Endodermal cell (in vitro differentiated cells): ENCODE results near the gene SPATA31C1. TPM values are rescaled to one million over a fixed set of nuclear protein-coding genes. Genes with fewer than 3 reads are reported as not detected.
"Not testable (repeated sequence)": the region's sequence is repeated elsewhere in the genome, so short reads cannot be mapped to it uniquely, and the experiment has no call there.

ENCODE experiments used
- DNase-seq: peaks from one replicate; pipeline ENCODE4 v3.0.0-alpha.2; 2017
- H3K27ac ChIP-seq: 2 replicates; pipeline ENCODE4 v1.5.1; 2013; ENCODE audit warnings: mild to moderate bottlenecking, low read depth, low read length, moderate library complexity
- H3K27me3 ChIP-seq: 2 replicates; pipeline ENCODE4 v1.6.1; 2013; ENCODE audit warnings: mild to moderate bottlenecking, low read length, moderate library complexity; ENCODE audit not compliant: insufficient read depth, control insufficient read depth, poor library complexity, severe bottlenecking
- H3K36me3 ChIP-seq: 2 replicates; pipeline ENCODE4 v1.7.0; 2013; ENCODE audit warnings: mild to moderate bottlenecking, low read length, moderate library complexity; ENCODE audit not compliant: control insufficient read depth, insufficient read depth
- H3K4me1 ChIP-seq: one replicate; pipeline ENCODE4 v1.7.0; 2013; ENCODE audit warnings: low read length; ENCODE audit not compliant: control insufficient read depth, insufficient read depth
- H3K4me3 ChIP-seq: 2 replicates; pipeline ENCODE4 v1.5.1; 2013; ENCODE audit warnings: mild to moderate bottlenecking, low read length, moderate library complexity
- H3K9ac ChIP-seq: 2 replicates; pipeline ENCODE4 v1.6.1; 2013; ENCODE audit warnings: mild to moderate bottlenecking, low read length, moderate library complexity; ENCODE audit not compliant: poor library complexity, severe bottlenecking; ENCODE audit errors: extremely low read depth
- H3K9me3 ChIP-seq: 2 replicates; pipeline ENCODE4 v1.6.1; 2013; ENCODE audit warnings: mild to moderate bottlenecking, low read length, moderate library complexity; ENCODE audit not compliant: control insufficient read depth
- H3K27ac Mint-ChIP-seq: 2 replicates; pipeline ENCODE4 v1.8.0; 2020; ENCODE audit warnings: mixed read lengths
- H3K27me3 Mint-ChIP-seq: 2 replicates; pipeline ENCODE4 v1.8.0; 2021; ENCODE audit warnings: mild to moderate bottlenecking, mixed read lengths; ENCODE audit not compliant: insufficient read depth
- H3K36me3 Mint-ChIP-seq: 2 replicates; pipeline ENCODE4 v1.8.0; 2020; ENCODE audit warnings: low read depth, mixed read lengths
- H3K4me1 Mint-ChIP-seq: 2 replicates; pipeline ENCODE4 v1.8.0; 2020; ENCODE audit warnings: mixed read lengths
- H3K4me3 Mint-ChIP-seq: 2 replicates; pipeline ENCODE4 v1.8.0; 2020; ENCODE audit warnings: mild to moderate bottlenecking, moderate library complexity, mixed read lengths
- H3K9me3 Mint-ChIP-seq: 2 replicates; pipeline ENCODE4 v1.8.0; 2020; ENCODE audit warnings: mild to moderate bottlenecking, mixed read lengths
- CTCF ChIP-seq: fragments of 200-600 bp; sonication (generic); conservative IDR thresholded peaks from 2 replicates; pipeline ENCODE4 v1.5.0; 2021; ENCODE audit warnings: antibody characterized with exemption, mild to moderate bottlenecking
- WGBS, 2 experiments: methylation state at CpG; one replicate each; pipeline versions ENCODE4 v1.1.5 to v1.1.7; 2013; ENCODE audit warnings: missing lambda C conversion rate in 2 of 2, mixed read lengths in 1 of 2; ENCODE audit not compliant: insufficient coverage in 1 of 2, insufficient read length in 1 of 2; 5-methylcytosine and 5-hydroxymethylcytosine counted together
- total RNA-seq, 2 donors: library from RNA; stranded (reverse); fragmentation: NEBNext Ultra II Directional in 1 of 2; extraction: Animal tissue kit (Norgen Biotek cat#: 25700) in 1 of 2; gene quantifications; 2 replicates in 1 of 2; 3 replicates in 1 of 2; pipeline ENCODE4 v1.2.1, GENCODE V29; 2021

SPATA31C1 gene
- total RNA-seq, 2 donors from 2014 or later, result 0.09 TPM; not detected in 1

GRCh38 chr9:87909310-87910041, 8.3 kb upstream of the SPATA31C1 start:
- WGBS, 2 experiments, result 94 to 100% methylated on average over 8 to 17 of the region's 20 CpGs
- no peak overlapping the region for H3K9ac ChIP-seq
- H3K4me3 ChIP-seq, result no peak overlapping the region
- Mint-ChIP-seq H3K4me1 (peaks cover 4% of the 10 kb centered on the region), H3K4me3 (no peak overlapping the region), H3K36me3 (no peaks in the 10 kb centered on the region), H3K27me3 (no peaks in the 10 kb centered on the region), H3K27ac (no peak overlapping the region), H3K9me3 (peaks cover 19% of the 10 kb centered on the region)
- DNase-seq, result peak; percentile 80
- H3K36me3 ChIP-seq, result no peaks in the 10 kb centered on the region
- H3K4me1 ChIP-seq, result no peaks in the 10 kb centered on the region
- TF ChIP-seq CTCF, result peak; percentile 17
- H3K27me3 ChIP-seq, result no peaks in the 10 kb centered on the region
- no peaks in the 10 kb centered on the region for H3K9me3 ChIP-seq
- no peak overlapping the region for H3K27ac ChIP-seq

GRCh38 chr9:87910821-87911220, 6.9 kb upstream of the SPATA31C1 start:
- Histone ChIP-seq H3K4me1 (no peaks in the 10 kb centered on the region), H3K27ac (no peak overlapping the region), H3K9me3 (no peaks in the 10 kb centered on the region), H3K4me3 (no peak overlapping the region), H3K27me3 (no peaks in the 10 kb centered on the region), H3K36me3 (no peaks in the 10 kb centered on the region), H3K9ac (no peak overlapping the region)
- H3K9me3 Mint-ChIP-seq, result peaks cover 11% of the 10 kb centered on the region
- H3K27me3 Mint-ChIP-seq, result no peaks in the 10 kb centered on the region
- no peak overlapping the region for H3K27ac Mint-ChIP-seq
- no peak for TF ChIP-seq CTCF
- no peaks in the 10 kb centered on the region for H3K36me3 Mint-ChIP-seq
- WGBS, 2 experiments, result 80 to 95% methylated on average over 1 to 3 of the region's 3 CpGs
- H3K4me3 Mint-ChIP-seq, result no peak overlapping the region
- no peak for DNase-seq
- peaks cover 4% of the 10 kb centered on the region for H3K4me1 Mint-ChIP-seq

- not testable (repeated sequence) for H3K9ac ChIP-seq, H3K27ac ChIP-seq, H3K4me1 Mint-ChIP-seq, H3K9me3 Mint-ChIP-seq, H3K27me3 ChIP-seq, H3K9me3 ChIP-seq, H3K36me3 ChIP-seq, H3K27ac Mint-ChIP-seq, H3K4me1 ChIP-seq, H3K36me3 Mint-ChIP-seq, H3K27me3 Mint-ChIP-seq, DNase-seq, H3K4me3 Mint-ChIP-seq, H3K4me3 ChIP-seq
- 93 to 96% methylated on average over 10 to 12 of the region's 13 CpGs for WGBS, 2 experiments
Measured at GRCh38 chr9:87919013-87919412, 1.3 kb downstream of the SPATA31C1 start.

- 93 to 97% methylated on average over 8 of the region's 8 CpGs for WGBS, 2 experiments
- H3K4me1 Mint-ChIP-seq, H3K4me1 ChIP-seq, H3K27ac ChIP-seq, H3K27ac Mint-ChIP-seq, H3K4me3 ChIP-seq, DNase-seq, H3K27me3 Mint-ChIP-seq, H3K9me3 Mint-ChIP-seq, H3K27me3 ChIP-seq, H3K36me3 ChIP-seq, H3K9ac ChIP-seq, H3K36me3 Mint-ChIP-seq, H3K9me3 ChIP-seq, H3K4me3 Mint-ChIP-seq: not testable (repeated sequence)
Measured at GRCh38 chr9:87921561-87921960, 3.8 kb downstream of the SPATA31C1 start.

- H3K27ac ChIP-seq, H3K36me3 ChIP-seq, H3K4me1 ChIP-seq, H3K9me3 ChIP-seq, H3K4me3 ChIP-seq, H3K9ac ChIP-seq, H3K27ac Mint-ChIP-seq, H3K4me3 Mint-ChIP-seq, H3K27me3 ChIP-seq, DNase-seq, H3K36me3 Mint-ChIP-seq, H3K27me3 Mint-ChIP-seq, H3K9me3 Mint-ChIP-seq, H3K4me1 Mint-ChIP-seq: not testable (repeated sequence)
- WGBS, 2 experiments, result 94 to 100% methylated on average over 1 to 9 of the region's 10 CpGs
Measured at GRCh38 chr9:87923012-87923411, 5.2 kb downstream of the SPATA31C1 start.

- not testable (repeated sequence) for H3K27me3 Mint-ChIP-seq, H3K27ac Mint-ChIP-seq, H3K4me3 ChIP-seq, H3K9ac ChIP-seq, H3K4me1 ChIP-seq, H3K36me3 Mint-ChIP-seq, DNase-seq, H3K36me3 ChIP-seq, H3K27me3 ChIP-seq, H3K9me3 ChIP-seq, H3K4me3 Mint-ChIP-seq, H3K9me3 Mint-ChIP-seq, H3K4me1 Mint-ChIP-seq, H3K27ac ChIP-seq
- WGBS, 2 experiments, result 91 to 93% methylated on average over 5 to 10 of the region's 10 CpGs
Measured at GRCh38 chr9:87924851-87925250, 7.1 kb downstream of the SPATA31C1 start.
